GM18520 (cell line): ENCODE results near the gene RRAS.
A peak's percentile ranks its signal among the peaks of the same experiment; 100 is the strongest.

ENCODE experiments used
- ATAC-seq: cut with Tn5 transposase; IDR thresholded peaks from one replicate; pipeline ENCODE4 v1.9.1; 2021; ENCODE audit not compliant: unreplicated experiment

Gene RRAS

DNA sequence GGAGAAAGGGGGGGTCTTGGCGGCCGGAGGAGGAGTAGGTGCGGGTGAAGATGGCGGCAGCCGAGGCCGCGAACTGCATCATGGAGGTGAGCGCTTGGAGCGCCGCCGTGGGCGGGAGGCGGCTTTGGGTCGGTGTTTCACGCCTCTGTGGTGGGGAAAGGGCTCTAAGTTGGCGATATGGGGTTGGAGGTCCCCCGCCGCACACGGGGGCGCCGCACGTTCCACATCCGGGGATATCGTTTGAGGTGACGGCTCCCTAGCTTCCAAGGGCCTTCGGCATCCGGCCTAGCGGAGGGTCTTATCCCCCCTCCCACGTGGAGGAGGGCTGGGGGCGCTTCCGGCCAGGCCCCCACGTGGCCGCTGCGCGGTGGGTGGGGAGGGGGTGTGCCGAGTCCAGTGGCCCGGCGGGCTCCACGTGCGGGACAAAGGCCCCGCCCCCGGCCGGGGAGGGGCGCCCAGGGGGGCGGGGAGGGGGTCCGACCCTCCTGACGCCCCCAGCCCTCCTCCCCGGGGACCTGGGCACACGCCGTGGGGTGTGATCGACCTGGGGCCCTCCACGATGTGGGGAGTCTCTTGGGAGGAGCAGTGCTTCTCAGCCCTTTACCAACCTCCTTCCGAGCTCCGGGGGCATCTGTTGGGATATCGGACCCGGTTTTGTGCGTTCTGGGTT lies 37.4 kb upstream of the RRAS start, which contains the start of gene PRMT1:
Gene PRMT1 (plus strand): TSS at position 41 of the 670 bp plus-strand sequence. CDS start 10 bp downstream, at position 51.
- no peak for ATAC-seq

DNA sequence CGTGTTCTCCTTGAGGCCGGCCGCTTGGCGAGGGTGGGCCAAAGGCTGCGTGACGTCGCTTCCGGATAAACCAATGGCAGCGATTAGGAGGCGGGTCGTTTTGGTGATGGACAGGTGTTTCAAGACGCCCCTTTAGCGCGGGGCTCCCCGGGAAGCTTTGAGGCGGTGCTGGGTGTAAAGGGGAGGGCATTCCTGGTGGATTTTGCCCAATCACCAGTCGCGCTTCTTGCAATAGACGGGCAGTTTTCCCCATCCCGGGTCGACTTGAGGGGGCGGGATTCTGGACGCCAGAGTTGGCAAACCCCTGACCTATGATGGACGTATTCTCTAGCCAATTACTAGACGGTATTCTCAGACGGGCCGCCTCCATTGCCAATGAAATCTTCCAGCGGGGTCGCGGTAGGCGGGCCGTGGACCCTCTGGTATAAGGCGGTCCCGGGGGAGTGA lies 36.9 kb upstream of the RRAS start:
- peak; percentile 61 for ATAC-seq

DNA sequence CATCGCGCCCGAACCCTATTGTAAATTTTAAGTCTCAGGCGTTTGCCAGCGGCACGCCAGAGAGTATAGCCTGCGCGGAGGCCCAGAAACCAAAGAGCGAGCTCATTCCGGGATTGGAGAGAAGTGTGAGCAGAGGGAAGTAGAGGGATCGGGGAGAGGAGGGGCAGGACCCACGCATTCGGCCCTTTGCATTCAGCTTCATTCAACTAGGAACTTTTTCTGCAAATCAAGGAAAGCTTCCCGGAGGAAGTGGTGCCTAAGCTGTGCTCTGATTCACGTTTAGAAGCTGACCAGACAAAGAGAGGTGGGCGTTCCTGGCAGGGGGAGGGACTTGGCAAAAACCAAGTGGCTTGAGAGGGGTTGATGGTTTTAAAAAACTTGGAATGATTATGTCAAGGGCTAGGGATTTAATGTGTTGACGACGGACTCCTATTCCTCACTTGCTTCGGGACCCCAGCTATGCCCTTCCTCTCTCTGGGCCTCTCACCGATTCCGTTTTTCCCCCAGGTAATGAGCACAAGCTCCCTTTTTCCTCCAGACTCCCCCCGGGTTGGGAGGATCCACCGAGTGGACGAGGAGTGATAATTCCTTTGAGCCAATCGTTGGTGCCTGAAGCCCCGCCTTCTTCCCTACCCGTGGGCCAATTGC lies 36.3 kb upstream of the RRAS start:
- ATAC-seq = no peak

DNA sequence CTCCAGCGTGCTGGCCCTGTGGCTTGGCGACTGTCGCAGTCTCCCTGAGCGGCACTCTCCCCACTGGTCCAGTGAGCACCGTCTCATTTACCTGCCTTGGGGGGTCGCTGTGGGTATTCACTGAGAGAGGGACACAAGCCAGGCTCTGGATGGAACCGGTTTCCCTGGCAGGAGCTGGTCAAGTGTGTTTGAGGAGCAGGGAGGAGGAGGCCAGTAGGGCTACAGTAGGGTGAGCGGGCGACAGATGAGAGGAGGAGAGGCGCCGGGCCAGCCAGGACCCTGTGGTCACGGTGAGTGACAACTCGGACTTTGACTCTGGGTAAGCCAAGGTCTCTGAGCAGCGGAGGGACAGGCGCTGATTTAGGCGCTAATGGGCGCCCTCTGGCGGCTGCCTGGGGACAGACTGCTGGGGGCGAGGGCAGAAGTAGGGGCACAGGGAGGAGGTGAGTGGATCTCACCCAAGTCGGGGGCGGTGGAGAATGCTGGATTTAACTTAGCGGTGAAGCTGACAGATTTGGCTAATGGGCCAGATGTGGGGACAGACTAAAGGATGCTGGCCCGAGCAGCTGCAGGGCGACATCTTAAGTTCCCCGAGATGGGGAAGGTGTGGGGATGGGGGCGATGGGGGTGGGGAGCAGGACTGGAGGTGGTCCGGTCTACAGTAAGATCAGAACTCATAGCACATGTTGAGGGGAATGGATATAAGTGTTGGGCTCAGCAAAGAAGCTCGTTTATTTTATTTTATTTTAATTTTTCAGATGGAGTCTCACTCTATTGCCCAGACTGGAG lies 32.4 kb upstream of the RRAS start:
- ATAC-seq = no peak

DNA sequence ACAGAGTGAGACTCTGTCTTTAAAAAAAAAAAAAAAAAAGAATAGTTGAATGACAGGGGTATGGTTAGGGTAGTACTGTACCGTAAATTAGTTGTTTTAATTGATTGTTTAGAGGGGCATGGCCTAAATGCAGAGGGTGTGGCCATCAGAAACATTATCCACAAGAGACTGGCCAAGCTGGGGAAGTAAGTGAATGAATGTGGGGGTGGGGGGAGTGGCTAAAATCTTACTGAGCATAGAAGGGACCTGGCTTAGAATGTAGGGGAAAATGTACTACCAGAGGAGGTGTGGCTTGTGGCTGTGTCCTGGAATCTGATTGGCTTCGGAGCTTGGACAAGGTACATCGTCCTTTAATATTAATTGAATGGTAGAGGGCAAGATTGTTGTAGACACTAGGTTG lies 29.6 kb upstream of the RRAS start:
- no peak for ATAC-seq

DNA sequence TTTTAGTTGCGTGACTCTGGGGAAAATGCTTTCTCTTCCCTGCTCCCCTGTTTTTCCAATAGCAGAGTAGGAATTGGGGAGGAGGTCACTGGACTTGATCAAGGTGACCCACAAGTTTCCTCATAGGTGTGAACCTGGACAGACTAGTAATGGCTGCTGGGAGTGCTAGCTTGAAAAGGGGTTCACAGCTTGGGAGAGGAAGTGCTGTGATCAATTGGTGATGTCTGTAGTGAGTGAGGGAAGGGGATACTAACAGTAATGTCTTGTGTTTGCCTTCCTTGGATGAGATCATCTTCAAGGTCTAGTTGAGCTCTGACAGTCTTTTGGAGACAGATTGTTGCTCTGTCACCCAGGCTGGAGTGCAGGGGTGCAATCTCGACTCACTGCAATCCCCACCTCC lies 27.5 kb upstream of the RRAS start:
- ATAC-seq = no peak

DNA sequence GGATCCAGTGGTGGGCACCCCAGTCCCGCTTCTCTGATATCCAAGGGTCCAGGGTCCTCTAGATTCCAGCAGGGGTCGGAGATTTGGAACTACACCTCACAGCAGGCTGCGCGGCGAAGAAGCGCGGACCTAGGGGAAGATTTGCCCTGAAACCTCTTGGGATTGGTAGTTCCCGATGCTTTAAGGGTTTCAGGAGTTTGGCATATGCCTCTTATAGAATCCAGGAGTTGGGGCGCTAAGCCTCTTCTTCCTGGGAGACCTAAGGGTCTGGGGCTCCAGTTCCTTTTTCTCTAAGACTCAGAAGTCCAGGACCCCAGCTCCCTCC lies 26.1 kb upstream of the RRAS start:
- no peak for ATAC-seq

DNA sequence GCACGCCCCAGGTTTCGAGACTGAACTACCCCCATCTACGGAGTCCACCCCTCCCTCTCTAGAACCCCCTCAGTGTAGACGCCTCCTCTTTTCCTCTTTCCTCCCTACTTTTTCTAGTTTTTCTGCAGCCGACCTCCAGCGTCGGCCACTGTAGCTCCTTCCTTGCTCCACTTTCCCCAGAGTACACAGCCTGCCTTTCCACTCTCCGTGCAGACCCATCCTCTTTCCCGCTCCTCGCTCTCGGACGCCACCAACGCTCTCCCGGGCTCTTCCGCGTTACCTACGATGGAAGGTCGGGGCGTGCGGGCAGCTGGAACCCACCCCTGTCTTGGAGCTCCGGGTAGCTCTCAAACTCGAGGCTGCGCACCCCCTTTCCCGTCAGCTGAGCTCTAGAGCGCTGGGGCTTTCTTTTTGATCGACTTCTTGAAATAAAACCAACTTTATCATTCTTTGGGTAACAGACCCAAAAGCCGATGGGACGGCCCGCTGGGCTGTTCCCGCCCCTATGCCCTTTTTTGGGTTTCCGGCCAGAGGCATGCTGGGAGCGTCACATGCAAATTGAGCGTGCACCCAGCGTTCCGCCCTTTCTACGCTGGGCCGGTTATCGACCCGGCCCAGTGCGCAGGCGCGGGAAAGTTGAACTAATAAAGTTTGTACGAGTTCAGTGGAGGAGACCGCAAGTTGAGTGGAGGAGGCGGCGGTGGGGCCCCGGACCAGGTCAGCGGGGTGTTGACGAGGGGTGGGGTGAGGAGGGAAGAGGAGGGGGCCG lies 25.6 kb upstream of the RRAS start, which contains the start of the genes BCL2L12 and IRF3:
Gene BCL2L12 (plus strand): TSS at position 583 of the 769 bp plus-strand sequence. CDS start 760 bp downstream, outside the sequence.
Gene IRF3 (minus strand): TSS at position 507 of the 769 bp plus-strand sequence. CDS start 1,019 bp downstream, outside the sequence.
- peak; percentile 85 for ATAC-seq

DNA sequence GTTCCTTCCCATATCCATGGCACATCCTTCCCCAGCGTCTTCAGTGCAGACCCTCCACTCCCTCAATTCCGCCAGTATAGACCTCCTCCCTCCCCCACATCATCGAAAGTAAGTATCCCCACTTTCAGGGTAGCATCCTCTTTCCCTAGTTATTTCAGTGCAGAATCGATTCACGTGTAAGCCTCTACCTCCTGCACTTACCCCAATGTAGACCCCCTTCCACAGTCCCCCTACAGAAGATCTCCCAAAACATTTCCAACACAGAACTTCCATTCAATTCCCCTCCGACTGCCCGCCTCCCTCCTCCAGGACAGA lies 25.1 kb upstream of the RRAS start:
- ATAC-seq = no peak

DNA sequence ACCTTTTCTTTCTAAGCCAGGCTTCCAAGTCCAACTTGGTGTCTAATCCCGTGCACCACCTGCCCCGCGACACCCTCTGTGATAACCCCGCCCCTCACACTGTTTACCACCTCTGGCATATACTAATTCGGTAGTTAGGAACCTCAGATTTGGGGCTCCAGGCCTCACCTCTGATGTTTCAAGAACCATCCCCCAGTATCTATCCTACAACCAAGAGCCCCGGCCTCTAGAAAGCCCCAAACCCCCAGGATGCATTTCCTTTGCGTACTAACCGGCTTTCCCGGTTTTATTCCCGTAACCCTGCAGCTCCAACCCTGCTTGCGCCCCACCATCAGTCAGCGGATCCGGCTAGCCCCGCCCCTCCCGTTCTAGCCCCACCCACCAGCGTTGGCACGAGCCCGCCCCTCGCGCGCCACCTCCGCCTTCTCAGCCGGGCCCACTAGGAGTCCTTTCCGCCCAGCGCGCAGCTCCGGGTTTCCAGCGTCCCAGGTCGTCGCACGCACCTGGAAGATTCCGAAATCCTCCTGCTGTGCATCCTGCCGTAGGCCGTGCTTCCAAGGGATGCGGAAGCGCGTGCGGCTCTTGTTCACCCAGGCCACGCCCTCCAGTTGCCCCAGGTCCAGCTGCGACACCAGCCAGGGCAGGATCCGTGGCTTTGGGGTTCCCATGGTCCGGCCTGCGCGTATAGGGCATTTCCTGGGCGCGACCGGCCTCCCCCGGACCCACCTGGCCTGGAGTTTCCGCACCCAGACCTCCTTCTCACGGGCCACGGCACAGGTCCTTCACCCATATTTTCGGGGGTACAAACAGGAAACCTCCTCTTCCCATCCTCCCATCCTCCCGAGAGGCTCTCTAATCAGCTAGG lies 24.5 kb upstream of the RRAS start:
- no peak for ATAC-seq

DNA sequence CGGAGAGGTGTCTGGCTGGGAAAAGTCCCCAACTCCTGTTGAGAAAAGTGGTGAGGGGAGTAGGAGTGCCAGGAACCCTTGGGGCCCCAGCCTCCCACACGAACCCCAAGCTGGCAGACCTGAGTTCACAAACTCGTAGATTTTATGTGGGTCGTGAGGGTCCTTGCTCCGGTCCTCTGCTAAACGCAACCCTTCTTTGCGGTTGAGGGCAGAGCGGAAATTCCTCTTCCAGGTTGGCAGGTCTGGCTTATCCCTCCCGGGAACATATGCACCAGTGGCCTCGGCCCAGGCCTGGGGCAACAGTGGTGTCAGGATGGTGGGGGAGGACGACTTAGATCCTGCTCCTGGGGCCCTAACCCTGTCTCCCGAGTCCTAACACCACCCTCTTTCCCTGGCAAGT lies 23.3 kb upstream of the RRAS start:
- no peak for ATAC-seq

DNA sequence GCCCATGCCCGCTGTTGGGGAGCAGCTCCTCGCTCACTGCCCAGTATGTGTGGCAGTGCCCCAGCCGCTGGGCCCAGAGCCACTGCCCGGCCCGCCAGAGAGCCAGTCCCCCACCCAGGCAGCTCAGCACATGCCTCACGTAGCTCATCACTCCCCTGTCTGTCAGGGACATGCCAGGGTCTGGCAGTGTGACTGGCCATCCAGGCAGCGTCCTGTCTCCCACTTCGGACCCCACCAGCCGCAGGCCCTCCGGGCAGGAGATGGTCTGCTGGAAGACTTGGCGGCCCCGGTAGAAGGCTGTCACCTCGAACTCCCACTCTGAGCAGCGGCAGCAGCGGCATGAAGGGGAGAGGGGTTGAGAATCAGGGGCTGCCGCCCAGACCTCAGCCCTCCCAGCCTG lies 22.1 kb upstream of the RRAS start:
- ATAC-seq = no peak

DNA sequence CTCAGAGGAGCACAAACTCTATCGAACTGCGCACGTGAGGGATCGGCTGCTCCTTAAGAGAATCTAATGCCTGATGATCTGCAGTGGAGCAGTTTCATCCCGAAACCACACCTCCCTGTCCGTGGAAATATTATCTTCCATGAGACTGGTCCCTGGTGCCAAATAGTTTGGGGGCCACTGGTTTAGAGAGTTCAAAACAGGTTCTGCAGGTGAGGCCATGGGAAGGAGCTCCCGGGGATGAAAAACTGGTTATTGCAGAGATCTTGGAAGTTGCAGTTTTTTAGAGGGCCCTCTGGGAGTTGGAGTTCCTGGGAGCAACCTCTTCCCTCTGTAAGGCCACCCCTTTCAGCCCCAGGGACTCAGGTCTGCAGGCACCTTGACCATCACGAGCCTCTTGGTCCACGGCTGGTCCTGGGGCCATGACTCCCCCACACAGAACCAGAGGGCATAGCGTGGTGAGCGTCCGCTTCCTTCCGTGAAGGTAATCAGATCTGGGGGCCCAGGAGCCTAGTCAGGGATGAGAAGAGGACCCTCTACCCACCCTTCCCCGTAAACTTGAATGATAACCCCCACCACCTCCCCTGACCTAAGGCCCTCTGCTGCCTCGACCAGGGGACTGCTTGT lies 20.5 kb upstream of the RRAS start:
- no peak for ATAC-seq

DNA sequence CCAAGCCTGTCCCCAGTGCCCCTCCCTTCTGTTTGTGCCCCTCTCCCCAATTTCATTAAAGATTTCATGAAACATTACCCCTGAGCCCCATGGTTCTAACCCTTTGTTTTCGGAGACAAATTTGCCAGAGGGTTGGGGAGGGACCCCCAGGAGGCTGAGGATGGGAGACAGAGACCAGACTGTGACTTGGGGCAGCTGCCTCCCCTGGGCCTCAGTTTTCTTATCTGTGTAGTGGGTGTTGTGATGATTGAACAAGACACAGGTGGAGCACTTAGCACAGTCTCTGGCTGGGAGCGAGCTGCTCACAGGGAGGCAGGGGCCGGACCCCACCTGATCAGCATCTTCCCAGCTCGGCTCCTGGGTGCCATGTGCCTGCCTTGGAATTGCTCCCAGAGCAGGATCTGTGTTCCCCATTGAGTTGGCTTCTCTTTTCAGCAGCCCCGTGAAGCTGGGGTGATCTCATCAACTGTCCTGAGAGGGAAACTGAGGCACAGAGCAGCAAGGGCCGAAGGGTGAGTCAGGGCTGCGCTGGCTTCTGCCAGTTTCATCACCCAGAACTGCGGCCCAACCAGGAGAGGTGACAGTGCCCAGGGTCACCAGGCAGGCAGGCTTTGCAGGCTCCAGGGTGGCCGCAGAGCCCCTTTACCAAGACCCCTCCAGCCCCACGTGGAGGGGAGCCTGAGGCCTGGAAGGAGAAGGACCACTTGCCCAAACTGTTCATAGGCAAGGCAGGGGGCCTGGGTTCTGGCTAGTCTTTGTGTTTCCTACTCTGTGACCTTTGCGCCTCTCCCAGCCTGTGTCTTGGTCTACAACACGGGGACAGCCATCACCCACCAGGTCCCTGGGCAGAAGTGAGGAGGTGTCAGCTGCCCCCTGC lies 18.9 kb upstream of the RRAS start:
- ATAC-seq = no peak

DNA sequence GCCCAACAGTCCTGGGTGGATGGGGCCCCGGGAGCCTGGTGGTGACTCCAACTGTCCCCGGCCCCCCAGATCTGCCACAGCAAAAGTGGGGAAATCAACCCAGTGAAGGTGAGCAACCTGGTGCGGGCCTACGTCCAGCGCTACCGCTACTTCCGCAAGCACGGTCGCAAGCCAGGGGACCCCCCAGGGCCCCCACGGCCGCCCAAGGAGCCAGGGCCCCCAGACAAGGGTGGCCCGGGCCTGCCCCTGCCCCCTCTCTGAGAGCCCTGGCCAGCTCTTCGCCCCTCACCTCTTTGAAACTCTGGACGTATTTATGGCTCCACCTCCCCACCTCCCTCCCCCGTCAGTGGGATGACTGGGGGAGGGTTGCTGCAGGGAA lies 18.2 kb upstream of the RRAS start:
- no peak for ATAC-seq

DNA sequence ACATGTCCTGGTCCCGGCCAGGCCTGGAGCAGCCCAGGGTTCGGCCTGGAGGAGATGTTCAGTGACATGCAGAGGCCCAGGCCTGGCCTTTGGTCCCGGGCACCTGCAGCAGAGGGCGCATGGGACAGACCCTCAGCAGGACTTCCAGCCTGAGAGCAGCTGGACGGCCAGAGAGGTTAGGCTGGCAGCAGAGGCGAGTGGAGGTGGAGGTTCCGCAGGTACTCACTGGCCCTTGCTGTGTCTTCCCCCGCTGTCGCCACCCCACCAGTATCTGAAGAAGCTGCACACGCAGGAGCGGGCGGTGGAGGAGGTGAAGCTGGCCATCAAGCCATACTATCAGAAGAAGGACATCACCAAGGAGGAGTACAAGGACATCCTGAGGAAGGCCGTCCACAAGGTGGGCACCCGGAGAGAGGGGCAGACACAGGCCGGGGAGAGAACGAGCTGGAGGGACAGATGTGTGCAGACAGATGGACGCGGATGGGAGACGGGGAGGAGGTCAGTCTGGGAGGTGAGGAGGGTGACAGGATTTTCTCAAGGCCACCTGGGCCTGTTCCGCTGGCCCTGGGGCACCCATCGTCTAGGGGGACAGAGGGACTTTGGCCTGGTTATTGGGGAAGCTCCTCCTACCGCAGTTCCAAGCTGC lies 17.7 kb upstream of the RRAS start:
- ATAC-seq = no peak

DNA sequence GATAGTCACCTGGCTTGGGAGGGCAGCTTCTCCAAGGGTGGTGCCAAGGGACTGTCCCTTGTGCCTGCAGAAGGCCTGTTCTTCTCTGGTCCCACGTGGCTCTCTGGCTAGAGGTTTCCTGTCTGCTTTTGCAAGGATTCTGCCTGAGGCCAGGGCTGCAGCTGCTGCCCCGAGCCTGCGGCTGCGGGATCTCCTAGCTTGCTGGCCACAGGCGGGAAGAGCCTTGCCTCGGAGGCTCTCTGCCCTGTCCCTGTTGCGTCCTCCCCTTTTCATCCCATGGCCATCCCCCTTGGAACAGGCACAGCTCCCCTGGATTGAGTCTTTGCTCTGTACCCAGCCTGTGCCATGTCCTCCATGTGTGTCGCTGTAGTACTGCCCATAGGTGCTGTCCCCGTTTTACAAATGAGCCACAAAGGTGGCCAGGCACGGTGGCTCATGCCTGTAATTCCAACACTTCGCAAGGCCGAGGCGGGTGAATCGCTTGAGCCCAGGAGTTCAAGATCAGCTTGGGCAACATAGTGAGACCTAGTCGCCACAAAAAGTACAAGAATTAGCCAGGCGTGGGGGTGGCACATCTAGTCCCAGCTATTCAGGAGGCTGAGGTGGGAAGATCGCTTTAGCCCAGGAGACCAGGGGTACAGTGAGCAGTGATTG lies 16.6 kb upstream of the RRAS start:
- no peak for ATAC-seq
